Glutamatergic neuron (in vitro differentiated cells): Measurements from ENCODE around the gene C12orf60. TPM values are rescaled to one million over a fixed set of nuclear protein-coding genes. Genes with fewer than 3 reads are reported as not detected.

ENCODE experiments used
- DNase-seq: peaks from one replicate; pipeline ENCODE4 v3.0.0; 2022
- H3K27ac Mint-ChIP-seq: one replicate; pipeline ENCODE4 v1.8.0; 2020; ENCODE audit warnings: mild to moderate bottlenecking, mixed read lengths, inconsistent platforms; ENCODE audit not compliant: unreplicated experiment
- H3K27me3 Mint-ChIP-seq: one replicate; pipeline ENCODE4 v1.8.0; 2020; ENCODE audit warnings: mild to moderate bottlenecking, moderate library complexity, mixed read lengths, inconsistent platforms; ENCODE audit not compliant: unreplicated experiment
- H3K36me3 Mint-ChIP-seq: one replicate; pipeline ENCODE4 v1.8.0; 2020; ENCODE audit warnings: mild to moderate bottlenecking, mixed read lengths, inconsistent platforms; ENCODE audit not compliant: unreplicated experiment
- H3K4me1 Mint-ChIP-seq: one replicate; pipeline ENCODE4 v1.8.0; 2020; ENCODE audit warnings: mild to moderate bottlenecking, low read depth, mixed read lengths, inconsistent platforms; ENCODE audit not compliant: unreplicated experiment
- H3K4me3 Mint-ChIP-seq: one replicate; pipeline ENCODE4 v1.8.0; 2020; ENCODE audit warnings: mild to moderate bottlenecking, mixed read lengths, inconsistent platforms; ENCODE audit not compliant: unreplicated experiment
- H3K9me3 Mint-ChIP-seq: one replicate; pipeline ENCODE4 v1.8.0; 2020; ENCODE audit warnings: mild to moderate bottlenecking, moderate library complexity, mixed read lengths, inconsistent platforms; ENCODE audit not compliant: unreplicated experiment
- CTCF ChIP-seq: fragments of 200-600 bp; sonication (generic); IDR thresholded peaks from one replicate; pipeline ENCODE4 v1.5.0; 2021; ENCODE audit not compliant: partially characterized antibody, unreplicated experiment
- total RNA-seq: library from RNA; stranded (reverse); fragmentation: NEBNext Ultra II Directional; extraction: Animal tissue kit (Norgen Biotek cat#: 25700); gene quantifications from one replicate; pipeline ENCODE4 v1.2.1, GENCODE V29; 2021; ENCODE audit not compliant: unreplicated experiment

C12orf60 gene
- total RNA-seq, 1 donor from 2014 or later: 0.88 TPM

- peaks cover 17% of the 10 kb centered on the region for H3K9me3 Mint-ChIP-seq
- no peak overlapping the region for H3K27ac Mint-ChIP-seq
- H3K4me3 Mint-ChIP-seq: no peak overlapping the region
- no peak for DNase-seq
- H3K27me3 Mint-ChIP-seq: peaks cover 4% of the 10 kb centered on the region
- TF ChIP-seq CTCF: no peak
- no peaks in the 10 kb centered on the region for H3K36me3 Mint-ChIP-seq
- no peaks in the 10 kb centered on the region for H3K4me1 Mint-ChIP-seq
Measured at GRCh38 chr12:14766649-14767215, 36.7 kb upstream of the C12orf60 start.

DNA sequence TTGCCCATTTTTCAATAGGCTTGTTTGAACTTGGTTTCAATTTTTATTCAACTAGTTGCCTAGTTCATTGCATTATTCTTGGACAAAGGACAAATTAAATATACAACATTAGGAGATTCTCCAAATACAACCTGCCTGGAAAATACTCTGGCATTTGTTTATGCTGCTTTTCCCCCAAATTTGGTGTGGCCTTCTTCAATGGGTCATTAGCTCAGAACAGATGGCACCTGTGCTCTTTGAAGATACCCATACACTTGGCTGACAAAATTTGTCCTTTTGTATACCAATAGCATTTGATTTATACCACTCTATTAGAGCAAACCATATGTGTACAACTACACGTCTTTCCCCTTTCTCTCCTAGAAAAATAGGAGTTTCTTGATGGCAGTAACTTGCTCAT lies 35.9 kb upstream of the C12orf60 start:
- Mint-ChIP-seq H3K27me3 (peaks cover 4% of the 10 kb centered on the region), H3K4me3 (no peak overlapping the region), H3K27ac (no peak overlapping the region), H3K9me3 (peaks cover 17% of the 10 kb centered on the region), H3K4me1 (no peaks in the 10 kb centered on the region), H3K36me3 (no peaks in the 10 kb centered on the region)
- TF ChIP-seq CTCF: no peak
- no peak for DNase-seq

DNA sequence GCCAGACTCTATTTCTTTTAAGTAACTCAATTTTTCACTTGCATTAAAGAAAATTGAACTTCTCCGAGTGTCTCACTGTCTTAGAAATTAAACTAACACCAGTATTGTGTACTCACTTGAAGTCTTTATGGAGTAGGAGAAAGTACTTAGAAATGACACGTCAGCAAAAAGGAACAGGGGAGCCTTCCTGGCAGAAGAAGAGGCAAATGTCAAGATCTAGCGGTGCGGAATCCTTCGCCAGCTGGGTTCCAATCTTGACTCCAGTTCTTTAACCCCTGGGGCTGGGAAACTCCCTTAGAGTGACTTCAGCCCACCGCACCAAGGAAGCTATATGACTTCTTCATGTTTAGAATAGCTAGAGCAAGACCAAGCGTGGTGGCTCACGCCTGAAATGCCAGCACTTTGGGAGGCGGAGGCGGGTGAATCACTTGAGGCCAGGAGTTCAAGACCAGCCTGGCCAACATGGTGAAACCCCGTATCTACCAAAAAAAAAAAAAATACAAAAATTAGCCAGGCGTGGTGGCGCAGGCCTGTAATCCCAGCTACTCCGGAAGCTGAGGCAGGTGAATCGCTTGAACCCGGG lies 34.6 kb upstream of the C12orf60 start:
- Mint-ChIP-seq H3K27me3 (peaks cover 4% of the 10 kb centered on the region), H3K27ac (no peak overlapping the region)
- no peak for TF ChIP-seq CTCF

GRCh38 chr12:14769466-14769968 lies 34.0 kb upstream of the C12orf60 start:
- H3K27me3 Mint-ChIP-seq: peaks cover 9% of the 10 kb centered on the region
- DNase-seq: peak; percentile 66
- no peaks in the 10 kb centered on the region for H3K36me3 Mint-ChIP-seq
- peak overlapping the region; percentile 97 for H3K4me3 Mint-ChIP-seq
- H3K4me1 Mint-ChIP-seq: no peaks in the 10 kb centered on the region
- H3K9me3 Mint-ChIP-seq: peaks cover 17% of the 10 kb centered on the region
- H3K27ac Mint-ChIP-seq: peak overlapping the region; percentile 86
- TF ChIP-seq CTCF: no peak

More for the DNA sequence above, 34.6 kb upstream of the C12orf60 start:
- Mint-ChIP-seq H3K36me3 (no peaks in the 10 kb centered on the region), H3K4me3 (peak overlapping the region; percentile 97), H3K9me3 (peaks cover 17% of the 10 kb centered on the region), H3K4me1 (no peaks in the 10 kb centered on the region)
- no peak for DNase-seq

- Mint-ChIP-seq H3K27me3 (peaks cover 10% of the 10 kb centered on the region), H3K4me1 (no peaks in the 10 kb centered on the region), H3K4me3 (peak overlapping the region; percentile 97), H3K9me3 (peaks cover 19% of the 10 kb centered on the region), H3K27ac (peak overlapping the region; percentile 86), H3K36me3 (no peaks in the 10 kb centered on the region)
- TF ChIP-seq CTCF: peak; percentile 81
- peak; percentile 86 for DNase-seq
Measured at GRCh38 chr12:14769969-14770495, 33.4 kb upstream of the C12orf60 start.
